ENCODE measurements around the gene ANXA4.

DNA sequence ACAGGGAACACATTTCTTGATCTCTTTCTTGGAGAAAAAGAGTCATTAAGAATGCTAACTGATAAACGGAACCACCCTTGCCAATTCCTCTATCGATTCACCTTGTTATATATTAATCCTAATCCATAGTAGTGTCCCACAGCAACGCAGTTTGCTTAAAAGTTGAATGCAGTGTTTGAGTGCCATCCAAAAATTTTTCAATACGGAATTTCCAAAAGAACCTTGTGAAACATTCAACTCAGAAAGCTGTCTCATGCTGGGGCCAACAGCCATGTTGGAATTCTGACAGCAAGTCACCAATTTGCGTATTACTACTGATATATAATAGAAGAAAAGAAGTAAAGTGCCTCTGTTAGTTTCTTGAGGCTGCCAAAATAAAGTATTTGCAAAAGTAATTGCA, 42.3 kb downstream of the ANXA4 start:
- TF ChIP-seq, protein P1, sequence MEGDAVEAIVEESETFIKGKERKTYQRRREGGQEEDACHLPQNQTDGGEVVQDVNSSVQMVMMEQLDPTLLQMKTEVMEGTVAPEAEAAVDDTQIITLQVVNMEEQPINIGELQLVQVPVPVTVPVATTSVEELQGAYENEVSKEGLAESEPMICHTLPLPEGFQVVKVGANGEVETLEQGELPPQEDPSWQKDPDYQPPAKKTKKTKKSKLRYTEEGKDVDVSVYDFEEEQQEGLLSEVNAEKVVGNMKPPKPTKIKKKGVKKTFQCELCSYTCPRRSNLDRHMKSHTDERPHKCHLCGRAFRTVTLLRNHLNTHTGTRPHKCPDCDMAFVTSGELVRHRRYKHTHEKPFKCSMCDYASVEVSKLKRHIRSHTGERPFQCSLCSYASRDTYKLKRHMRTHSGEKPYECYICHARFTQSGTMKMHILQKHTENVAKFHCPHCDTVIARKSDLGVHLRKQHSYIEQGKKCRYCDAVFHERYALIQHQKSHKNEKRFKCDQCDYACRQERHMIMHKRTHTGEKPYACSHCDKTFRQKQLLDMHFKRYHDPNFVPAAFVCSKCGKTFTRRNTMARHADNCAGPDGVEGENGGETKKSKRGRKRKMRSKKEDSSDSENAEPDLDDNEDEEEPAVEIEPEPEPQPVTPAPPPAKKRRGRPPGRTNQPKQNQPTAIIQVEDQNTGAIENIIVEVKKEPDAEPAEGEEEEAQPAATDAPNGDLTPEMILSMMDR (IDR thresholded peaks at IDR 0.05), result no peak
- TF ChIP-seq POLR2A (IDR thresholded peaks at IDR 0.05) (no peak), EP300 (IDR thresholded peaks at IDR 0.05) (no peak)

Measured in tibial nerve (tissue), 4 donors.